ENCODE data around the gene INPP5A. TPM values are rescaled to one million over a fixed set of nuclear protein-coding genes. Genes with fewer than 3 reads are reported as not detected.

Gene INPP5A
- total RNA-seq, 1 donor from 2014 or later, result 41.0 TPM

DNA sequence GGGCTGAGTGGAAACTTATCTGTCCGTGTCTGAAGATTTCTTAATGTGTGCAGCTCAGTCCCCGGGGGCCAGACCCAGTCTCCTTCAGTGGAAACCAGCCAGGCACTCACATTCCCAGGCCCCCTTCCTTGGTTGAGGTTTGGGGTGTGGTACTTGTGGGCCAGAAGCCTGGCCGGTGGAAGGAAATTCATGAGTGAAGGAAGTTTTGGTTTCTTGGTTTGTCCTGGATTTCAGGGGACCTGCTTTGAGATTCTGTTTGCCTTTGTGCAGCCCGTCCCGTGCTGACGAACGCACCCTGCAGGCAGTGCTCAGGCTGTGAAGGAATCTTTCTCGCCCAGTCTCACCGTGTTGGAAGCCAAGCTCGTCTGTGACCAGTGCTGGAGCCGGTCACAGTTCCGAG lies 2.9 kb downstream of the INPP5A start:
- Mint-ChIP-seq H3K27me3 (ENCODE audit: low read depth) (no peaks in the 10 kb centered on the region), H3K4me1 (peaks cover 53% of the 10 kb centered on the region), H3K4me3 (peak overlapping the region; percentile 54), H3K36me3 (no peaks in the 10 kb centered on the region), H3K9me3 (no peaks in the 10 kb centered on the region), H3K27ac (peak overlapping the region; percentile 65)
- TF ChIP-seq, protein P1, sequence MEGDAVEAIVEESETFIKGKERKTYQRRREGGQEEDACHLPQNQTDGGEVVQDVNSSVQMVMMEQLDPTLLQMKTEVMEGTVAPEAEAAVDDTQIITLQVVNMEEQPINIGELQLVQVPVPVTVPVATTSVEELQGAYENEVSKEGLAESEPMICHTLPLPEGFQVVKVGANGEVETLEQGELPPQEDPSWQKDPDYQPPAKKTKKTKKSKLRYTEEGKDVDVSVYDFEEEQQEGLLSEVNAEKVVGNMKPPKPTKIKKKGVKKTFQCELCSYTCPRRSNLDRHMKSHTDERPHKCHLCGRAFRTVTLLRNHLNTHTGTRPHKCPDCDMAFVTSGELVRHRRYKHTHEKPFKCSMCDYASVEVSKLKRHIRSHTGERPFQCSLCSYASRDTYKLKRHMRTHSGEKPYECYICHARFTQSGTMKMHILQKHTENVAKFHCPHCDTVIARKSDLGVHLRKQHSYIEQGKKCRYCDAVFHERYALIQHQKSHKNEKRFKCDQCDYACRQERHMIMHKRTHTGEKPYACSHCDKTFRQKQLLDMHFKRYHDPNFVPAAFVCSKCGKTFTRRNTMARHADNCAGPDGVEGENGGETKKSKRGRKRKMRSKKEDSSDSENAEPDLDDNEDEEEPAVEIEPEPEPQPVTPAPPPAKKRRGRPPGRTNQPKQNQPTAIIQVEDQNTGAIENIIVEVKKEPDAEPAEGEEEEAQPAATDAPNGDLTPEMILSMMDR (IDR thresholded peaks at IDR 0.05; ENCODE audit: unreplicated experiment), result no peak
- peak in 1 of 2 experiments; percentile 16 for DNase-seq (ENCODE audit: low spot score in 2 of 2, unreplicated experiment in 2 of 2)

DNA sequence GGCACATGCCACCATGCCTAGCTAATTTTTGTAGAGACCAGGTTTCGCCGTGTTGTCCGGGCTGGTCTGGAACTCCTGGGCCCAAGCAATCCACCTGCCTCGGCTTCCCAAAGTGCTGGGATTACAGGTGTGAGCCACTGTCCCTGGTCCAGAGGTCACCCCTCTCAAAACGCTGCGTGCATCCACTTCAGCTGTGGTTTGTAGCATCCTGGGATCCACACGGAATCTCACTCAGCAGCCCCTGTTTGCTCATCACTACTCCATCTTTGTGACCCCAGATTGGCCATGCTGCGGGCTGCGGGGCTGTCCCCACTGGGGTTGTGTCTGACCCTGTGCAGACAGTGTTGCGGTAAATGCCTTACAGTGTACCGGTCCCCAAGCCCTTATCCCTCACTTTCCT lies 3.5 kb downstream of the INPP5A start:
- DNase-seq (ENCODE audit: low spot score in 2 of 2, unreplicated experiment in 2 of 2), result no peak
- Mint-ChIP-seq H3K27me3 (ENCODE audit: low read depth) (no peaks in the 10 kb centered on the region), H3K4me3 (no peak overlapping the region), H3K9me3 (no peaks in the 10 kb centered on the region), H3K36me3 (no peaks in the 10 kb centered on the region), H3K27ac (peak overlapping the region; percentile 63), H3K4me1 (peaks cover 49% of the 10 kb centered on the region)
- TF ChIP-seq, protein P1 (IDR thresholded peaks at IDR 0.05; ENCODE audit: unreplicated experiment), result no peak

DNA sequence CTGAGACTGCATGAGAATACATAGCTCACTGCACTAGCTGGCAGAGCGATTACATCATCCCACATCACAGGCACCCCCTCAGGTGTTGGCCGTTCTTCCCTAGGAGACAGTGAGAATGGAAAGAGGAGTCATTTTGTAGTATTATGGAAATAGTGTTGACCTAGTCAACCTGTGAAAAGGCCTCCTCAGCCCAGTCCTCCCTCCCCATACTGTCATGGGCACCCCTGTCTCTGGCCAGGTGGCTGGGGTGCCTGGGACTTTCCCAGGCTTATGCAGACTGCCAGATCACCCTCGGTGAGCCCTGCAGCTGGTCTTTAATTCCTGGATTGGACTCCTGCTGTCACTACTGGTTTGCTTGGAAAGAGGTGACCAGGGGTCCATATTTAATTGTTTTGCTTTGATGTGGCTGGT lies 4.0 kb downstream of the INPP5A start:
- Mint-ChIP-seq H3K9me3 (no peaks in the 10 kb centered on the region), H3K27ac (peak overlapping the region; percentile 63), H3K36me3 (no peaks in the 10 kb centered on the region), H3K4me3 (no peak overlapping the region), H3K4me1 (peaks cover 44% of the 10 kb centered on the region), H3K27me3 (ENCODE audit: low read depth) (no peaks in the 10 kb centered on the region)
- no peak for DNase-seq (ENCODE audit: low spot score in 2 of 2, unreplicated experiment in 2 of 2)
- TF ChIP-seq, protein P1 (IDR thresholded peaks at IDR 0.05; ENCODE audit: unreplicated experiment), result no peak

DNA sequence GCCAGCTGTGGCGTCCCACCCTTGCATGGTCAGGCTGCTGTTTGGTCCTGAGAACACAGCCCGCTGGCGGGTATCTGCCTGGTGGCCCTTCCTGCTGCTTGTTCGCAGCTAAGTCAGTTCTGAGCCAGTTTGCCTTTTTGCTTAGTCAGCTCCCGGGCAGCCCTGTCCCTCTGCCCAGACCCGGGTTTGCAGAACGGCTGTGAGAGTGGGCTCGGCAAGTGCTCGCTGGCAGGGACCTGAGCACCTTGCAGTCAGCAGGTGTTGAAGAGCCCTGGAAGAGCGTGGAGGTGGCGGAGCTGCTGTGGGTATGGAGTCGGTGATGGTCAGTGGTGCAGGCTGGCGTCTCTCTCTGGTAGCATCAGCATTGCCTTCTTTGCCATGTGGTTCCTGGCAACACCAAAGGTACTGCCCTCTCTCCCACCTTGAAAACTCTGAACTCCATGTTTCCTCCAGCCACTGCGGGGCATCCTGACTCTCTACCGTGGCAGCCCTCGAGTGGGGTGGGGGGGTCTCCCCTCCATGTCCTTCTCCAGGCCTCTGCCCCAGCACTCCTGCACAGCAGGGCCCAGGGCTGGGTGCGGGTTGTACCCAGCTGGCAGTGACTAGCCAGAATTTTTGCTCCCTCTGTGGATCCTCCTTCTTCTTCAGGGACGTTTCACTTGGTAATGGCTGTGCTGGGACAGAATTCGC lies 4.6 kb downstream of the INPP5A start:
- TF ChIP-seq, protein P1 (IDR thresholded peaks at IDR 0.05; ENCODE audit: unreplicated experiment), result no peak
- Mint-ChIP-seq H3K27ac (no peak overlapping the region), H3K27me3 (ENCODE audit: low read depth) (no peaks in the 10 kb centered on the region), H3K4me3 (no peak overlapping the region), H3K36me3 (no peaks in the 10 kb centered on the region), H3K4me1 (peaks cover 44% of the 10 kb centered on the region), H3K9me3 (no peaks in the 10 kb centered on the region)
- peak in 1 of 2 experiments; percentile 14 for DNase-seq (ENCODE audit: low spot score in 2 of 2, unreplicated experiment in 2 of 2)

DNA sequence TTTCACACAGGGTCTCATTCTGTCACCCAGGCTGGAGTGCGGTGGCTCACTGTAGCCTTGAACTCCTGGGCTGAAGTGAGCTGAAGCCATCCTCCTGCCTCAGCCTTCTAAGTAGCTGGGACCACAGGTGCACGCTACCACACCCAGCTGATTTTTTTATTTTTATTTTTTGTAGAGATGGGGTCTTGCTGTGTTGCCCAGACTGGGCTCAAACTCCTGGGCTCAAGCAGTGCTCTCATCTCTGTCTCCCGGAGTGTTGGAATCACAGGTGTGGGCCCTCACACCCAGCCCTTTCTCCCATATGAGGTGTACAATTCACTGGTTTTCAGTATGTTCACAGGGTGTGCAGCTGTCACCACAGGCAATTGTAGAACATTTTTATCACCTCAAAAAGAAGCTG lies 5.2 kb downstream of the INPP5A start:
- Mint-ChIP-seq H3K4me3 (no peak overlapping the region), H3K4me1 (peaks cover 44% of the 10 kb centered on the region), H3K27ac (no peak overlapping the region), H3K36me3 (no peaks in the 10 kb centered on the region), H3K27me3 (ENCODE audit: low read depth) (no peaks in the 10 kb centered on the region), H3K9me3 (no peaks in the 10 kb centered on the region)
- TF ChIP-seq, protein P1 (IDR thresholded peaks at IDR 0.05; ENCODE audit: unreplicated experiment), result no peak
- no peak for DNase-seq (ENCODE audit: low spot score in 2 of 2, unreplicated experiment in 2 of 2)

All from mesothelial cell of epicardium (in vitro differentiated cells).